ENCODE measurements around the gene ZNF618. TPM values are rescaled to one million over a fixed set of nuclear protein-coding genes. Genes with fewer than 3 reads are reported as not detected.

The ZNF618 gene
- polyA plus RNA-seq, 4 donors: 38.6 to 49.7 (median 41.8) TPM

- DNase-seq (ENCODE audit: low read depth in 4 of 4, low spot score in 2 of 4): no peak
These were observed 135.2 kb downstream of the ZNF618 start for GRCh38 chr9:114011313-114011712.

- DNase-seq (ENCODE audit: low read depth in 4 of 4, low spot score in 2 of 4): no peak
These were observed 136.0 kb downstream of the ZNF618 start for GRCh38 chr9:114012126-114012525.

- DNase-seq (ENCODE audit: low read depth in 4 of 4, low spot score in 2 of 4): no peak
These were observed 137.9 kb downstream of the ZNF618 start for GRCh38 chr9:114014044-114014443.

- no peak for DNase-seq (ENCODE audit: low read depth in 4 of 4, low spot score in 2 of 4)
These were observed 139.5 kb downstream of the ZNF618 start for GRCh38 chr9:114015607-114016006.

GRCh38 chr9:114016101-114016500, 140.0 kb downstream of the ZNF618 start:
- DNase-seq (ENCODE audit: low read depth in 4 of 4, low spot score in 2 of 4): no peak

GRCh38 chr9:114016629-114017423, 140.7 kb downstream of the ZNF618 start:
- no peak for DNase-seq (ENCODE audit: low read depth in 4 of 4, low spot score in 2 of 4)

GRCh38 chr9:114017741-114018715, 141.9 kb downstream of the ZNF618 start:
- no peak for DNase-seq (ENCODE audit: low read depth in 4 of 4, low spot score in 2 of 4)

- no peak for DNase-seq (ENCODE audit: low read depth in 4 of 4, low spot score in 2 of 4)
These were observed 145.5 kb downstream of the ZNF618 start for GRCh38 chr9:114021578-114021977.

- DNase-seq (ENCODE audit: low read depth in 4 of 4, low spot score in 2 of 4): no peak
These were observed 147.9 kb downstream of the ZNF618 start for GRCh38 chr9:114023961-114024360.

- DNase-seq (ENCODE audit: low read depth in 4 of 4, low spot score in 2 of 4): no peak
These were observed 149.2 kb downstream of the ZNF618 start for GRCh38 chr9:114025196-114025753.

GRCh38 chr9:114025760-114026159, 149.7 kb downstream of the ZNF618 start:
- no peak for DNase-seq (ENCODE audit: low read depth in 4 of 4, low spot score in 2 of 4)

- no peak for DNase-seq (ENCODE audit: low read depth in 4 of 4, low spot score in 2 of 4)
These were observed 150.2 kb downstream of the ZNF618 start for GRCh38 chr9:114026335-114026734.

GRCh38 chr9:114027159-114027862, 151.2 kb downstream of the ZNF618 start:
- DNase-seq (ENCODE audit: low read depth in 4 of 4, low spot score in 2 of 4): no peak

- no peak for DNase-seq (ENCODE audit: low read depth in 4 of 4, low spot score in 2 of 4)
These were observed 151.9 kb downstream of the ZNF618 start for GRCh38 chr9:114027863-114028465.

GRCh38 chr9:114028646-114029045, 152.5 kb downstream of the ZNF618 start:
- DNase-seq (ENCODE audit: low read depth in 4 of 4, low spot score in 2 of 4): no peak

- no peak for DNase-seq (ENCODE audit: low read depth in 4 of 4, low spot score in 2 of 4)
These were observed 153.4 kb downstream of the ZNF618 start for GRCh38 chr9:114029311-114030170.

- no peak for DNase-seq (ENCODE audit: low read depth in 4 of 4, low spot score in 2 of 4)
These were observed 154.3 kb downstream of the ZNF618 start for GRCh38 chr9:114030364-114030763.

GRCh38 chr9:114031037-114031630, 155.0 kb downstream of the ZNF618 start:
- DNase-seq (ENCODE audit: low read depth in 4 of 4, low spot score in 2 of 4): no peak

Data from left renal cortex interstitium (tissue), 4 donors.